ENCODE results near the gene KLHDC1.
A peak's percentile ranks its signal among the peaks of the same experiment; 100 is the strongest.
"Not testable (repeated sequence)": the region's sequence is repeated elsewhere in the genome, so short reads cannot be mapped to it uniquely, and the experiment has no call there.

The KLHDC1 gene

GRCh38 chr14:49721733-49722435 lies 29.0 kb downstream of the KLHDC1 start:
- H3K4me3 ChIP-seq (ENCODE audit: low read depth, low read length), result not testable (repeated sequence)

- H3K4me3 ChIP-seq (ENCODE audit: low read depth, low read length), result no peak overlapping the region
These were observed 34.3 kb downstream of the KLHDC1 start for GRCh38 chr14:49727171-49727570.

- no peak overlapping the region for H3K4me3 ChIP-seq (ENCODE audit: low read depth, low read length)
These were observed 40.0 kb downstream of the KLHDC1 start for GRCh38 chr14:49732896-49733295.

GRCh38 chr14:49733836-49734235 lies 40.9 kb downstream of the KLHDC1 start:
- H3K4me3 ChIP-seq (ENCODE audit: low read depth, low read length), result no peak overlapping the region

GRCh38 chr14:49735669-49736068 lies 42.7 kb downstream of the KLHDC1 start:
- not testable (repeated sequence) for H3K4me3 ChIP-seq (ENCODE audit: low read depth, low read length)

- H3K4me3 ChIP-seq (ENCODE audit: low read depth, low read length), result no peak overlapping the region
These were observed 52.3 kb downstream of the KLHDC1 start for GRCh38 chr14:49745191-49745590.

- not testable (repeated sequence) for H3K4me3 ChIP-seq (ENCODE audit: low read depth, low read length)
These were observed 53.6 kb downstream of the KLHDC1 start for GRCh38 chr14:49746476-49746875.

GRCh38 chr14:49754570-49755097 lies 61.7 kb downstream of the KLHDC1 start:
- no peak overlapping the region for H3K4me3 ChIP-seq (ENCODE audit: low read depth, low read length)

GRCh38 chr14:49755378-49755777 lies 62.5 kb downstream of the KLHDC1 start:
- H3K4me3 ChIP-seq (ENCODE audit: low read depth, low read length), result no peak overlapping the region

GRCh38 chr14:49761839-49762551 lies 69.1 kb downstream of the KLHDC1 start:
- H3K4me3 ChIP-seq (ENCODE audit: low read depth, low read length), result no peak overlapping the region

GRCh38 chr14:49766839-49767238 lies 73.9 kb downstream of the KLHDC1 start:
- peak overlapping the region; percentile 67 for H3K4me3 ChIP-seq (ENCODE audit: low read depth, low read length)

GRCh38 chr14:49767270-49767570 lies 74.3 kb downstream of the KLHDC1 start:
- H3K4me3 ChIP-seq (ENCODE audit: low read depth, low read length), result peak overlapping the region; percentile 67

GRCh38 chr14:49767571-49768300 lies 74.8 kb downstream of the KLHDC1 start, which contains the start of gene KLHDC2:
Gene KLHDC2, plus strand, starts transcription at chr14:49768153. Its CDS starts 316 bp downstream, at chr14:49768469.
- H3K4me3 ChIP-seq (ENCODE audit: low read depth, low read length), result peak within 1 kb of the TSS; percentile 67

GRCh38 chr14:49768301-49769121 lies 75.6 kb downstream of the KLHDC1 start:
- H3K4me3 ChIP-seq (ENCODE audit: low read depth, low read length), result peak overlapping the region; percentile 67

- H3K4me3 ChIP-seq (ENCODE audit: low read depth, low read length), result peak overlapping the region; percentile 67
These were observed 76.3 kb downstream of the KLHDC1 start for GRCh38 chr14:49769171-49769570.

- no peak overlapping the region for H3K4me3 ChIP-seq (ENCODE audit: low read depth, low read length)
These were observed 76.8 kb downstream of the KLHDC1 start for GRCh38 chr14:49769581-49770211.

GRCh38 chr14:49770212-49770817 lies 77.4 kb downstream of the KLHDC1 start:
- H3K4me3 ChIP-seq (ENCODE audit: low read depth, low read length), result no peak overlapping the region

- not testable (repeated sequence) for H3K4me3 ChIP-seq (ENCODE audit: low read depth, low read length)
These were observed 78.8 kb downstream of the KLHDC1 start for GRCh38 chr14:49771691-49772090.

- H3K4me3 ChIP-seq (ENCODE audit: low read depth, low read length), result no peak overlapping the region
These were observed 81.2 kb downstream of the KLHDC1 start for GRCh38 chr14:49774106-49774505.

GRCh38 chr14:49778421-49778820 lies 85.5 kb downstream of the KLHDC1 start:
- no peak overlapping the region for H3K4me3 ChIP-seq (ENCODE audit: low read depth, low read length)
